IPS-11a (cell line): Measurements from ENCODE around the gene LRRC8C.

Experiments
- H3K4me3 ChIP-seq: one replicate; pipeline ENCODE4 v1.5.1; 2013; ENCODE audit warnings: low read depth, low read length, control low read depth

The LRRC8C gene

GRCh38 chr1:89633248-89633799 lies 404 bp downstream of the LRRC8C start:
- H3K4me3 ChIP-seq = peak overlapping the region; percentile 83

- peak overlapping the region; percentile 83 for H3K4me3 ChIP-seq
Observed at GRCh38 chr1:89633800-89634625, 1.1 kb downstream of the LRRC8C start.

- H3K4me3 ChIP-seq = no peak overlapping the region
Observed at GRCh38 chr1:89635825-89636815, 3.2 kb downstream of the LRRC8C start.

- no peak overlapping the region for H3K4me3 ChIP-seq
Observed at GRCh38 chr1:89637496-89637895, 4.6 kb downstream of the LRRC8C start.

- no peak overlapping the region for H3K4me3 ChIP-seq
Observed at GRCh38 chr1:89640440-89640839, 7.5 kb downstream of the LRRC8C start.

- no peak overlapping the region for H3K4me3 ChIP-seq
Observed at GRCh38 chr1:89641781-89642180, 8.9 kb downstream of the LRRC8C start.

- no peak overlapping the region for H3K4me3 ChIP-seq
Observed at GRCh38 chr1:89643577-89643976, 10.7 kb downstream of the LRRC8C start.

GRCh38 chr1:89644119-89644814 lies 11.3 kb downstream of the LRRC8C start:
- H3K4me3 ChIP-seq = no peak overlapping the region

GRCh38 chr1:89646259-89646658 lies 13.3 kb downstream of the LRRC8C start:
- H3K4me3 ChIP-seq = no peak overlapping the region

- H3K4me3 ChIP-seq = no peak overlapping the region
Observed at GRCh38 chr1:89649783-89650182, 16.9 kb downstream of the LRRC8C start.

GRCh38 chr1:89652373-89652772 lies 19.5 kb downstream of the LRRC8C start:
- H3K4me3 ChIP-seq = no peak overlapping the region

GRCh38 chr1:89657886-89658285 lies 25.0 kb downstream of the LRRC8C start:
- no peak overlapping the region for H3K4me3 ChIP-seq

GRCh38 chr1:89659322-89660081 lies 26.6 kb downstream of the LRRC8C start:
- H3K4me3 ChIP-seq = no peak overlapping the region

- H3K4me3 ChIP-seq = no peak overlapping the region
Observed at GRCh38 chr1:89660224-89661061, 27.5 kb downstream of the LRRC8C start.

- no peak overlapping the region for H3K4me3 ChIP-seq
Observed at GRCh38 chr1:89665941-89666340, 33.0 kb downstream of the LRRC8C start.

GRCh38 chr1:89666640-89667039 lies 33.7 kb downstream of the LRRC8C start:
- no peak overlapping the region for H3K4me3 ChIP-seq

GRCh38 chr1:89667691-89668090 lies 34.8 kb downstream of the LRRC8C start:
- H3K4me3 ChIP-seq = no peak overlapping the region

- no peak overlapping the region for H3K4me3 ChIP-seq
Observed at GRCh38 chr1:89668961-89669360, 36.0 kb downstream of the LRRC8C start.

- H3K4me3 ChIP-seq = no peak overlapping the region
Observed at GRCh38 chr1:89669441-89669840, 36.5 kb downstream of the LRRC8C start.
